IMR-90 (cell line): ENCODE results near the gene IQSEC1. TPM values are rescaled to one million over a fixed set of nuclear protein-coding genes. Genes with fewer than 3 reads are reported as not detected.

Source experiments
- ATAC-seq: fragments of 200-7000 bp; cut with Tn5 transposase; 2 replicates; pipeline ENCODE4 v1.9.1; 2020; ENCODE audit warnings: low read depth, mild to moderate bottlenecking, moderate library complexity
- BruUV-seq: library from RNA; stranded (reverse); fragments of 400-500 nt; replicated peaks from 2 replicates; lab custom pipeline; 2021; lab: Mats Ljungman, UMichigan
- CTCF ChIA-PET: fragments of 300-600 bp; formaldehyde crosslinking; extraction: SDS; loops from one replicate; lab custom pipeline; 2021; ENCODE audit warnings: antibody characterized with exemption; lab: Yijun Ruan, JAX
- POLR2A ChIA-PET: fragments of 300-600 bp; sonication (Branson Sonifier 250); formaldehyde crosslinking; loops from one replicate; lab custom pipeline; 2022; ENCODE audit warnings: antibody characterized with exemption; ENCODE audit not compliant: unreplicated experiment; lab: Charles Lee
- DNase-seq: peaks from one replicate; pipeline ENCODE4 v3.0.0; 2013
- H2AFZ ChIP-seq: replicated peaks from 2 replicates; pipeline ENCODE3; 2013; ENCODE audit warnings: low read length, mild to moderate bottlenecking; ENCODE audit not compliant: poor library complexity
- H2AK5ac ChIP-seq: 2 replicates; pipeline ENCODE4 v1.6.1; 2013; ENCODE audit warnings: low read depth, low read length, inconsistent platforms
- H2AK9ac ChIP-seq: replicated peaks from 2 replicates; pipeline ENCODE3; 2013; ENCODE audit warnings: mild to moderate bottlenecking, low read depth, low read length, moderate library complexity; ENCODE audit not compliant: poor library complexity
- H2BK120ac ChIP-seq: 2 replicates; pipeline ENCODE4 v1.6.1; 2013; ENCODE audit warnings: low read depth, low read length, inconsistent platforms
- H2BK15ac ChIP-seq: 3 replicates; pipeline ENCODE4 v1.6.1; 2013; ENCODE audit warnings: low read depth, low read length, inconsistent platforms
- H2BK20ac ChIP-seq: 2 replicates; pipeline ENCODE4 v1.6.1; 2013; ENCODE audit warnings: low read depth, mild to moderate bottlenecking, inconsistent platforms, low read length, moderate library complexity
- H2BK5ac ChIP-seq: 2 replicates; pipeline ENCODE4 v1.6.1; 2013; ENCODE audit warnings: mild to moderate bottlenecking, low read depth, low read length, inconsistent platforms; ENCODE audit not compliant: poor library complexity, severe bottlenecking
- H3K14ac ChIP-seq: replicated peaks from 2 replicates; pipeline ENCODE4 v1.6.1; 2013; ENCODE audit warnings: low read depth, low read length, inconsistent platforms
- H3K18ac ChIP-seq: 2 replicates; pipeline ENCODE4 v1.6.1; 2013; ENCODE audit warnings: low read depth, low read length, control low read depth
- H3K23ac ChIP-seq: 2 replicates; pipeline ENCODE4 v1.6.1; 2013; ENCODE audit warnings: low read depth, low read length, inconsistent platforms
- H3K27ac ChIP-seq: 2 replicates; pipeline ENCODE4 v1.5.1; 2013; ENCODE audit warnings: mild to moderate bottlenecking, control low read depth, low read length; ENCODE audit not compliant: insufficient read depth
- H3K27me3 ChIP-seq: 2 replicates; pipeline ENCODE4 v1.6.1; 2013; ENCODE audit warnings: low read length; ENCODE audit not compliant: control insufficient read depth, insufficient read depth
- H3K36me3 ChIP-seq: 2 replicates; pipeline ENCODE4 v1.6.1; 2013; ENCODE audit warnings: low read length, mixed read lengths; ENCODE audit not compliant: control insufficient read depth, insufficient read depth
- H3K4ac ChIP-seq: 2 replicates; pipeline ENCODE4 v1.6.1; 2013; ENCODE audit warnings: low read depth, low read length, inconsistent platforms
- H3K4me1 ChIP-seq: 2 replicates; pipeline ENCODE4 v1.6.1; 2013; ENCODE audit warnings: low read length, mixed read lengths; ENCODE audit not compliant: control insufficient read depth, insufficient read depth
- H3K4me2 ChIP-seq: 2 replicates; pipeline ENCODE4 v1.6.1; 2013; ENCODE audit warnings: low read depth, mild to moderate bottlenecking, control low read depth, low read length, moderate library complexity
- H3K4me3 ChIP-seq: 2 replicates; pipeline ENCODE4 v1.5.1; 2013; ENCODE audit warnings: low read depth, mild to moderate bottlenecking, control low read depth, low read length, moderate library complexity; ENCODE audit not compliant: insufficient read depth
- H3K56ac ChIP-seq: 2 replicates; pipeline ENCODE4 v1.6.1; 2013; ENCODE audit warnings: low read length, inconsistent platforms; ENCODE audit not compliant: insufficient read depth; ENCODE audit errors: extremely low read depth
- H3K79me1 ChIP-seq, 2 experiments: 2 replicates each; pipeline ENCODE4 v1.6.1; 2013; ENCODE audit warnings: low read length in 2 of 2, inconsistent platforms in 1 of 2, low read depth in 1 of 2
- H3K9ac ChIP-seq: 2 replicates; pipeline ENCODE4 v1.6.1; 2013; ENCODE audit warnings: low read depth, low read length, control low read depth
- H3K9me1 ChIP-seq: 2 replicates; pipeline ENCODE4 v1.6.1; 2013; ENCODE audit warnings: low read length, inconsistent platforms; ENCODE audit not compliant: insufficient read depth
- H3K9me3 ChIP-seq: 2 replicates; pipeline ENCODE4 v1.6.1; 2013; ENCODE audit warnings: low read length; ENCODE audit not compliant: control insufficient read depth, insufficient read depth
- H4K20me1 ChIP-seq: 2 replicates; pipeline ENCODE4 v1.6.1; 2013; ENCODE audit warnings: low read length, inconsistent platforms; ENCODE audit not compliant: insufficient read depth
- H4K5ac ChIP-seq: 2 replicates; pipeline ENCODE4 v1.6.1; 2013; ENCODE audit warnings: mild to moderate bottlenecking, low read depth, low read length, control low read depth
- H4K8ac ChIP-seq, 2 experiments: 2 replicates each; pipeline ENCODE4 v1.6.1; 2013; ENCODE audit warnings: low read depth in 2 of 2, low read length in 2 of 2, control low read depth in 1 of 2, inconsistent platforms in 1 of 2
- H4K91ac ChIP-seq: 2 replicates; pipeline ENCODE4 v1.6.1; 2013; ENCODE audit warnings: low read depth, low read length, inconsistent platforms; ENCODE audit not compliant: insufficient read depth
- CHD1 ChIP-seq: IDR thresholded peaks from 2 replicates; pipeline ENCODE4 v1.6.1; 2012; ENCODE audit warnings: low read depth, low read length, improper control_type of control experiment
- FOS ChIP-seq: fragments of 150-350 bp; IDR thresholded peaks from 2 replicates; pipeline ENCODE4 v1.6.1; 2016; ENCODE audit warnings: low read depth, low read length
- MXI1 ChIP-seq: IDR thresholded peaks from 2 replicates; pipeline ENCODE4 v1.6.1; 2012; ENCODE audit warnings: low read depth, mild to moderate bottlenecking, low read length, moderate library complexity, borderline replicate concordance
- POLR2A ChIP-seq: IDR thresholded peaks from 2 replicates; pipeline ENCODE4 v1.6.1; 2012; ENCODE audit warnings: mild to moderate bottlenecking, low read depth, low read length
- RAD21 ChIP-seq: IDR thresholded peaks from 2 replicates; pipeline ENCODE4 v1.6.1; 2012; ENCODE audit warnings: low read length, improper control_type of control experiment
- WGBS, 2 experiments: methylation state at CpG; one replicate each; pipeline versions ENCODE4 v1.1.5 to v1.1.7; 2013; ENCODE audit warnings: missing lambda C conversion rate in 2 of 2; ENCODE audit not compliant: insufficient read length in 1 of 2; ENCODE audit errors: extremely low coverage in 2 of 2; 5-methylcytosine and 5-hydroxymethylcytosine counted together
- dilution Hi-C: fragments of 300-500 bp; cut with HindIII; formaldehyde crosslinking; loops from one replicate; pipeline ENCODE4 v1.14.3; 2018; ENCODE audit warnings: low sequenced_read_pairs; ENCODE audit not compliant: unreplicated experiment
- in situ Hi-C: fragments of 300-500 bp; cut with MboI; formaldehyde crosslinking; loops from 3 replicates; pipeline ENCODE4 v1.14.3; 2019; ENCODE audit warnings: low sequenced_read_pairs, inconsistent platforms, mixed read lengths
- intact Hi-C: fragments of 100-400 bp; cut with micrococcal nuclease; formaldehyde crosslinking; loops from 2 replicates; pipeline ENCODE4 v1.10.0; 2022
- polyA plus RNA-seq, 3 experiments: library from polyadenylated mRNA; depleted of rRNA; stranded (reverse); fragments of >200 nt; gene quantifications; 2 replicates each; pipeline ENCODE4 v1.2.3, GENCODE V29; 2012; ENCODE audit warnings: low replicate concordance in 1 of 3
- total RNA-seq: library from RNA; depleted of rRNA; stranded (reverse); fragments of >200 nt; gene quantifications from 2 replicates; pipeline ENCODE4 v1.2.3, GENCODE V29; 2012

Gene IQSEC1
- total and polyA plus RNA-seq, 2 of the 4 experiments (the other 2 are of a cell fraction), result 5.9 to 11.9 TPM

DNA sequence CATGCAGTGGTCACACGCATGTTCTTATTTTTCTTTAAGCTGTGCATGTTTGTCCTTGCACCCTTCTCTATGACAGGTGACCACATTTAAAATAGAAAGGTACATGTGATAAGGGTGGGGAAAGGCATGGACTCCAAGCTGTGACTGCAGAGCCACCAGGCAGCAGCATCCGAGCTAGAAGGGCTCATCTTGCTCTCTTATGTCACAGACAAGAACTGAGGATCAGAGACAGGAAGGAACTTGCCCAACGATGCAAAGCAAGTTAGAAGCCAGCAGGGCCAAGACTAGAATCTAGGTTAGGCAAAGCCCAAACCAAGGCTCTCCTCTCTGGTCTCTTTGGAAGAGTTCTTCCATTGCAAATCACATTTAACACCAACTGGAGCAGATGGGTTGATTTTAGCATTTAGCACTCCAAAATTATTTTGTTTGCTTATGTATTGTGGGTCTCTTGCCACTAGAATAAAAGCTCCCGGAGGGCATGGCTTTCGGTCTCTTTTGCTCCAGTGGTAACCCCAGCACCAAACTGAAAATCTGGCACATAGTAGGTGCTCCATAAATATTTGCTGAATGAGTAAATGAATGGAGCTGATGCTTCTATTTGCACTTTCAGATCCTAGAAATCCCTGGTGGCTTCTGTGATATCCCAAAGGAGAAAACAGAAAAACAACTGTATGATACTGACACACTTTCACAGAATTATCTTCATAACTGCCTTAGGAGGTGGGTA lies 84.3 kb downstream of the IQSEC1 start:
- Histone ChIP-seq H3K4me2 (no peak overlapping the region), H4K8ac (no peak overlapping the region), H4K5ac (no peak overlapping the region), H3K18ac (no peak overlapping the region), H3K79me1 (peaks cover 2 to 30% of the 10 kb centered on the region in 2 experiments; a peak in 2 of 4 replicates), H3K9ac (no peak overlapping the region), H3K56ac (no peak overlapping the region), H2BK20ac (no peak overlapping the region), H3K4me3 (no peak overlapping the region), H2BK15ac (no peak overlapping the region), H2AFZ (no peak overlapping the region), H3K23ac (no peak overlapping the region), H3K4ac (no peak overlapping the region), H3K4me1 (peaks cover 28% of the 10 kb centered on the region), H2AK9ac (no peak overlapping the region), H3K36me3 (no peaks in the 10 kb centered on the region), H3K27me3 (no peaks in the 10 kb centered on the region), H4K20me1 (peaks cover 2% of the 10 kb centered on the region; the same call in 1 of the 2 replicates), H4K91ac (no peak overlapping the region), H3K27ac (no peak overlapping the region), H3K14ac (no peak overlapping the region), H3K9me3 (no peaks in the 10 kb centered on the region), H2AK5ac (no peak overlapping the region), H2BK120ac (no peak overlapping the region), H3K9me1 (peaks cover 14% of the 10 kb centered on the region; the same call in 1 of the 2 replicates), H2BK5ac (no peak overlapping the region)
- 60% methylated on average over 1 of the region's 5 CpGs; no CpG with 5 or more reads in 1 of the 2 experiments for WGBS, 2 experiments
- no peak for TF ChIP-seq RAD21
- TF ChIP-seq CHD1, result no peak
- TF ChIP-seq POLR2A, result no peak
- TF ChIP-seq MXI1, result no peak
- TF ChIP-seq FOS, result no peak
- intact Hi-C loops (loop anchor here (10.0 kb wide), 1 partner anchor 94 kb away; no protein-coding TSS in a partner anchor), dilution Hi-C loops (no loop called here), in situ Hi-C loops (no loop called here)
- POLR2A ChIA-PET, result no interaction called here
- no peak for DNase-seq
- no peak for ATAC-seq
- CTCF ChIA-PET, result no interaction called here
- BruUV-seq, result no TSS peak
